ENCODE data around the gene DHRS11.

Gene DHRS11

DNA sequence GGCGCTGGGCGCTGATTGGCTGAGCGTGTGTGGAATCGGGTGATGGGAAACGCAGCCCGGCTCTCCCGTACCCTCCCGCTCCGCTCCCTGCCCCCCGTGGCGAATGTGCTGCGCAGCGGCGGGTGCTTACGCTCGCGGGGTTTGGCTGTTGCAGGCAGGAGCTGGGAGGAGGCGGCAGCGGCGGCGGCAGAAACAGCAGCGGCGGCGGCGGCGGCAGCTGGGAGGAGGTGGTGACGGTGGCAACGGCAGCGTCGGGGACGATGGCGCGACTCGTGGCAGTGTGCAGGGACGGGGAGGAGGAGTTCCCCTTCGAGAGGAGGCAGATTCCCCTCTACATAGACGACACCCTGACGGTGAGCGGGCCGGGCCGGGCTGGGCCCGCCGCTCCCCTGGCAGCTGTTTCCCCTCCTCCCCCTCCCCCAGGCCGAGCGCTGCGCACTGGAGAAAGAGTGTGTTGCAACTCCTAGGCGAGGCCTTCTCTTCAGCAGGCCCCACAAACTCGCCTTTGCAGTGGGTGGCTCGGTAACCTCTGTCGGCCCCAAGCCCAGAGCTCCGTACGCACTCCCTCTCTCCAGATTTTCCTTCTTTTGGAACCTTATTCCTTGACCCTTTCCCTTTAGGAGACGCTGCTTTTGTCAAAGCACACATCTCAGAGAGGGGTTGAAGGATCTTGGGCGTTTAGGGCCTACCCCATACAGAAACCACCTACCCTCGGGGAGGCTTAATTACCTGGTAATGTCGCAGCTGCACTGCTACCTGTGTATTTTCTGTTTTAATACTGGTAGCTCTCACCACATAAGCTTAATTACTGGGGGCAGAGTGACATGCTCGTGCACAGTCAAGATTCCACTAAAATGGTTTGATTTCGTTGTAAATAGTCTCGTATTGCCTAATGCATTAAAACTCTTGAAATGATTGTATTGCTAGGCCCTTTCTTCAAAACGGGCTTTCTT lies 45.9 kb upstream of the DHRS11 start:
- H3K36me3 ChIP-seq, result peaks cover 0 to 4% (median 0%) of the 10 kb centered on the region in 3 donors
- no peaks in the 10 kb centered on the region for H3K9me3 ChIP-seq
- H3K27me3 ChIP-seq, result no peaks in the 10 kb centered on the region
- DNase-seq, result peak; percentile 97 to 99
- intact Hi-C loops (cut with DNase I; ENCODE audit: low total_unique reads), result loop anchor here (5.0 kb wide), 1 partner anchor 47 kb away; the partner anchor contains the start of gene DHRS11
- H3K4me3 ChIP-seq, result peak overlapping the region; percentile 82 to 97
- peaks cover 0 to 57% (median 36%) of the 10 kb centered on the region in 4 donors for H3K4me1 ChIP-seq
- TF ChIP-seq CTCF (IDR thresholded peaks at IDR 0.05), result peak in 1 of 2 experiments; percentile 16
- peak overlapping the region; percentile 98 to 99 for H3K27ac ChIP-seq

- Histone ChIP-seq H3K4me3 (peak overlapping the region; percentile 82 to 97), H3K27me3 (no peaks in the 10 kb centered on the region), H3K4me1 (peaks cover 0 to 64% (median 36%) of the 10 kb centered on the region in 4 donors), H3K27ac (peak overlapping the region; percentile 98 to 99), H3K36me3 (peaks cover 0 to 4% (median 0%) of the 10 kb centered on the region in 3 donors), H3K9me3 (no peaks in the 10 kb centered on the region)
- intact Hi-C loops (cut with DNase I; ENCODE audit: low total_unique reads), result loop anchor here (5.0 kb wide), 1 partner anchor 46 kb away; the partner anchor contains the start of gene DHRS11
- TF ChIP-seq CTCF (IDR thresholded peaks at IDR 0.05), result no peak
- DNase-seq, result no peak
Observed at GRCh38 chr17:36546418-36547093, 45.1 kb upstream of the DHRS11 start.

DNA sequence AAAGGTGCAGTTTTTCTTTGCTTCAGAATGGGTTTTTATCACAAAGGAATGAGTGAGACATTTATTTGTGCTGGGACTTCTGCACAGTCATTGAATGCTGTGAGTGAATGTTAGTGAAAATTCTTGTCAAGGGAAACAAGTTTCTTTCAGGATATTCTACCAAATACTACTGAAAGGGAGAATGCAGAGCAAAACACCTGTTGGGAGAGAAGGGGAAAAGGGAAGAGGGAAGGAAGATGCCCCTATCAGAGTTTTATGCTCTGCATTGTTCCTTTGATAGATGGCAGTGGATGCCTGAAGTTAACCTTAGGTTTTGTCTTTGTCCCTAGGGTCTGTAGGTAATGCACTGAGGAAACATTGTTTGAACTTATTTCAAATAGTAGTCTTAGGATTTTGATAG lies 43.9 kb upstream of the DHRS11 start:
- Histone ChIP-seq H3K36me3 (peaks cover 0 to 4% (median 0%) of the 10 kb centered on the region in 3 donors), H3K4me1 (peaks cover 0 to 72% (median 36%) of the 10 kb centered on the region in 4 donors), H3K9me3 (no peaks in the 10 kb centered on the region), H3K4me3 (no peak overlapping the region), H3K27me3 (no peaks in the 10 kb centered on the region), H3K27ac (peak overlapping the region in 1 of 2 donors; percentile 98)
- DNase-seq, result no peak
- intact Hi-C loops (cut with DNase I; ENCODE audit: low total_unique reads), result loop anchor here (5.0 kb wide), 1 partner anchor 45 kb away; the partner anchor contains the start of gene DHRS11
- no peak for TF ChIP-seq CTCF (IDR thresholded peaks at IDR 0.05)

DNA sequence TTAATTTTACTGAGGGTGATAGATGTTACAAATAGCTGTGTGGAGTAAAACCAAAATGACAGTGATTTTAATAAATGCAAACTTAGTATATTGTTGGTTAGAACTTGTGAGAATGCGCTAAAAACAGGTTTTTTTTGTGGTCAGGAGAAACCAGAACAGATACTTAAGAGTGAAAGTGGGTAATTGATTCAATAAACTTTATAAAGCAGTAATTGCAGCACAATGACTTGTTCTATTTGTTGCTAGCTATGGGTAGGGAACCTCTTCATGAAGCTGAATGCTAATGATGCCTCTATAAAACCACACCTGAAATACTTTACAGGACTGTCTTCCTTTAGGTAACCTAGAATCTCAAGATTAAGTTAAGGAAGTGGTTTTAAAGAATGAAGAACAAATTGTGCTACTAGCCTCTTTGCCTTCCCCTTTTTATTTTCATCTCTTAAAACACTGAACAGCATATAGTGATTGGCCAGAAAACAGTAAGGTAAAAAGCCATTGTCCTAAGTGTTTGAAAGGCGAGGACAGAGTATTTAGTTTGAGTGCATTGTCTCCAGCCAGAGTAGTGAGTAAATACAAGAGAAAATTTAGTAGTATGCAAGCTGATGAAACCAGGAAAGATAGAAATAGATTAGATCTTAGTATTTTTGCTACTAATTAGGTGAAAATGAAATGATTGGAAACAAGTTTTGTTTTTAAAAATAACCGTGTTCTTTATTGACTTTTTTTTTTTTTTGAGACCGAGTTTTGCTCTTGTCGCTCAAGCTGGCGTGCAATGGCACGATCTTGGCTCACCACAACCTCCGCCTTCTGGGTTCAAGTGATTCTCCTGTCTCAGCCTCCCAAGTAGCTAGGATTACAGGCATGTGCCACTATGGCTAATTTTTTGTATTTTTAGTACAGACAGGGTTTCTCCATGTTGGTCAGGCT lies 40.9 kb upstream of the DHRS11 start:
- H3K27ac ChIP-seq, result no peak overlapping the region
- H3K4me3 ChIP-seq, result no peak overlapping the region
- intact Hi-C loops (cut with DNase I; ENCODE audit: low total_unique reads), result no loop called here
- DNase-seq, result no peak
- TF ChIP-seq CTCF (IDR thresholded peaks at IDR 0.05), result no peak
- H3K36me3 ChIP-seq, result peaks cover 0 to 6% (median 4%) of the 10 kb centered on the region in 3 donors
- H3K4me1 ChIP-seq, result peaks cover 0 to 87% (median 32%) of the 10 kb centered on the region in 4 donors
- no peaks in the 10 kb centered on the region for H3K27me3 ChIP-seq
- no peaks in the 10 kb centered on the region for H3K9me3 ChIP-seq

GRCh38 chr17:36553459-36553858 lies 38.2 kb upstream of the DHRS11 start:
- Histone ChIP-seq H3K9me3 (no peaks in the 10 kb centered on the region), H3K36me3 (peaks cover 18 to 31% (median 22%) of the 10 kb centered on the region in 3 donors), H3K4me1 (peaks cover 0 to 63% (median 11%) of the 10 kb centered on the region in 4 donors), H3K27me3 (no peaks in the 10 kb centered on the region), H3K4me3 (no peak overlapping the region), H3K27ac (no peak overlapping the region)
- intact Hi-C loops (cut with DNase I; ENCODE audit: low total_unique reads), result no loop called here
- no peak for TF ChIP-seq CTCF (IDR thresholded peaks at IDR 0.05)
- no peak for DNase-seq
